SK-N-SH treated with all-trans-retinoic acid at 6 μM for 48 hours (cell line): ENCODE results near the gene HTR7.
"Not testable (repeated sequence)": the region's sequence is repeated elsewhere in the genome, so short reads cannot be mapped to it uniquely, and the experiment has no call there.

Experiments used
- ATAC-seq: fragments of 200-7000 bp; cut with Tn5 transposase; 3 replicates; pipeline ENCODE4 v1.9.1; 2020; ENCODE audit warnings: mild to moderate bottlenecking, moderate library complexity
- BACH2 ChIP-seq: fragments of 250-450 bp; sonication (Bioruptor Pico); IDR thresholded peaks from 2 replicates; pipeline ENCODE4 v1.9.0; 2021; ENCODE audit warnings: mild to moderate bottlenecking, borderline replicate concordance
- ESRRG ChIP-seq: fragments of 250-450 bp; sonication (Bioruptor Pico); IDR thresholded peaks from 2 replicates; pipeline ENCODE4 v1.6.1; 2021; ENCODE audit warnings: mild to moderate bottlenecking
- GLIS3 ChIP-seq: fragments of 250-450 bp; sonication (Bioruptor Pico); IDR thresholded peaks from 2 replicates; pipeline ENCODE4 v1.5.0; 2020; ENCODE audit warnings: mild to moderate bottlenecking, moderate library complexity
- ISL1 ChIP-seq: fragments of 250-450 bp; sonication (Bioruptor Pico); IDR thresholded peaks from 2 replicates; pipeline ENCODE4 v2.1.2; 2022; ENCODE audit warnings: mild to moderate bottlenecking, moderate library complexity
- OSR1 ChIP-seq: fragments of 250-450 bp; sonication (Bioruptor Pico); IDR thresholded peaks from 2 replicates; pipeline ENCODE4 v1.8.0; 2022; ENCODE audit warnings: moderate library complexity, mild to moderate bottlenecking, inconsistent platforms
- PPARA ChIP-seq: fragments of 250-450 bp; sonication (Bioruptor Pico); IDR thresholded peaks from 2 replicates; pipeline ENCODE4 v1.5.0; 2020; ENCODE audit warnings: mild to moderate bottlenecking, borderline replicate concordance
- RARB ChIP-seq: fragments of 250-450 bp; sonication (Bioruptor Pico); IDR thresholded peaks from 2 replicates; pipeline ENCODE4 v1.8.0; 2021; ENCODE audit warnings: mild to moderate bottlenecking, moderate library complexity
- TCF4 ChIP-seq: fragments of 250-450 bp; sonication (Bioruptor Pico); IDR thresholded peaks from 2 replicates; pipeline ENCODE4 v1.8.0; 2021; ENCODE audit warnings: mild to moderate bottlenecking, moderate library complexity, borderline replicate concordance
- TOX ChIP-seq: fragments of 250-450 bp; sonication (Bioruptor Pico); IDR thresholded peaks from 2 replicates; pipeline ENCODE4 v1.8.0; 2021; ENCODE audit warnings: mild to moderate bottlenecking, moderate library complexity, borderline replicate concordance
- ZNF565 ChIP-seq: fragments of 450-650 bp; formaldehyde crosslinking; conservative IDR thresholded peaks from 2 replicates; pipeline ENCODE4 v1.5.0; 2020; ENCODE audit warnings: low read depth, mild to moderate bottlenecking, moderate library complexity
- ZNF70 ChIP-seq: fragments of 450-650 bp; formaldehyde crosslinking; IDR thresholded peaks from 2 replicates; pipeline ENCODE4 v1.5.0; 2020; ENCODE audit warnings: mild to moderate bottlenecking, moderate library complexity
- ZNF8 ChIP-seq: fragments of 450-650 bp; formaldehyde crosslinking; IDR thresholded peaks from 2 replicates; pipeline ENCODE4 v1.5.0; 2020; ENCODE audit warnings: mild to moderate bottlenecking, moderate library complexity
- TF ChIP-seq, protein P1 (sequence below): fragments of 250-450 bp; sonication (Bioruptor Pico); IDR thresholded peaks from 2 replicates; pipeline ENCODE4 v1.5.1; 2020; ENCODE audit warnings: low read depth, mild to moderate bottlenecking, moderate library complexity
- TF ChIP-seq, protein P2 (sequence below): fragments of 250-450 bp; sonication (Bioruptor Pico); IDR thresholded peaks from 2 replicates; pipeline ENCODE4 v1.5.0; 2020; ENCODE audit warnings: mild to moderate bottlenecking, moderate library complexity
- TF ChIP-seq, protein P3 (sequence below): fragments of 250-450 bp; sonication (Bioruptor Pico); IDR thresholded peaks from 2 replicates; pipeline ENCODE4 v1.5.1; 2021; ENCODE audit warnings: mild to moderate bottlenecking, moderate library complexity
- TF ChIP-seq, protein P4 (sequence below): fragments of 250-450 bp; sonication (Bioruptor Pico); IDR thresholded peaks from 2 replicates; pipeline ENCODE4 v1.8.0; 2021; ENCODE audit warnings: low read depth, mild to moderate bottlenecking, moderate library complexity, borderline replicate concordance
- TF ChIP-seq, protein P5 (sequence below): fragments of 250-450 bp; sonication (Bioruptor Pico); IDR thresholded peaks from 2 replicates; pipeline ENCODE4 v1.8.0; 2020; ENCODE audit warnings: mild to moderate bottlenecking, moderate library complexity, borderline replicate concordance

HTR7 gene

DNA sequence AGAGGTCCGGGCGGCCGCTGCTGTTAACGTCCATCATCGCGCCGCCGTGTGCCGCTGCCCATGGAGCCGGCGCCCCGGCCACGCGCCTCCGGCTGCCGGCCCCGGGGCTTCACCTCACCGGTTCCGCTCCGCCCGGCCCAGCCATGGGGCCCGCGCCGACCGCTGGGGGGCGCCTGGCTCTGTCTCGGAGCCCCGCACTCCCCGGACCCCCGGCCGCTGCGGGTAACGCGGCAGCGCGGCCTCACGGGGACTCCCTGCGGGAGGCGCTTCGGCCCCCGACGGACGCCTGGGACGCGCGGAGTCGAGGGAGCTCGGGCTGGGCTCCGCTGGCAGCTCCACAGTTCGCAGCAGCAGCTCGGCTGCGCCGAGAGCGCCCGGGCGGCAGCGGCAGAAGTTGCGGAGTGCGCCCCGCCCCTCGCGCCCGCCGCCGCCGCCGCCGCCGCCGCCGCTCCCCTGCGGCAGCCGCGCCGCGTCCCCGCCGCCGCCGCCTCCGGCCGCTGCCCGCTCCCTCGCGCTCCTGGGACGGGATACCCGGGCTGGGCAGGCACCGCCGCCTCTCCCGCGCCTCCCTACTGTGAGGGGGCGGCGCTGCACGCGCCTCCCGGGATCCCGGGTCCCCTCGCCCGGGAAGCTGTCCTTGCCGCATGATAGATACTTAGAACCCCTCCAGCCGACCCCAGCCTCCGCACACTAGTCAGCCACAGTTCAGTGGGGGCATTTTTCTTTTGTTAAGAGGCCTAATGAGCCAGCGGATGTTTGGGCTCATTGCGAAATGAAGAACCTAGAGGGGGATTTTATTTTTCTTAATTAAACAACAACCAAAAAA lies at the start of gene HTR7:
Gene HTR7, minus strand, starts transcription at position 405 of the 826 bp plus-strand sequence. Its CDS starts 368 bp downstream, at position 37.
- ATAC-seq, result peak; percentile 81
- TF ChIP-seq OSR1, result no peak
- TF ChIP-seq PPARA (CRISPR knock-in tag), result no peak
- TF ChIP-seq, protein P1, sequence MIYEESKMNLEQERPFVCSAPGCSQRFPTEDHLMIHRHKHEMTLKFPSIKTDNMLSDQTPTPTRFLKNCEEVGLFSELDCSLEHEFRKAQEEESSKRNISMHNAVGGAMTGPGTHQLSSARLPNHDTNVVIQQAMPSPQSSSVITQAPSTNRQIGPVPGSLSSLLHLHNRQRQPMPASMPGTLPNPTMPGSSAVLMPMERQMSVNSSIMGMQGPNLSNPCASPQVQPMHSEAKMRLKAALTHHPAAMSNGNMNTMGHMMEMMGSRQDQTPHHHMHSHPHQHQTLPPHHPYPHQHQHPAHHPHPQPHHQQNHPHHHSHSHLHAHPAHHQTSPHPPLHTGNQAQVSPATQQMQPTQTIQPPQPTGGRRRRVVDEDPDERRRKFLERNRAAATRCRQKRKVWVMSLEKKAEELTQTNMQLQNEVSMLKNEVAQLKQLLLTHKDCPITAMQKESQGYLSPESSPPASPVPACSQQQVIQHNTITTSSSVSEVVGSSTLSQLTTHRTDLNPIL (CRISPR knock-in tag), result no peak
- no peak for TF ChIP-seq ESRRG (CRISPR knock-in tag)
- TF ChIP-seq, protein P2, sequence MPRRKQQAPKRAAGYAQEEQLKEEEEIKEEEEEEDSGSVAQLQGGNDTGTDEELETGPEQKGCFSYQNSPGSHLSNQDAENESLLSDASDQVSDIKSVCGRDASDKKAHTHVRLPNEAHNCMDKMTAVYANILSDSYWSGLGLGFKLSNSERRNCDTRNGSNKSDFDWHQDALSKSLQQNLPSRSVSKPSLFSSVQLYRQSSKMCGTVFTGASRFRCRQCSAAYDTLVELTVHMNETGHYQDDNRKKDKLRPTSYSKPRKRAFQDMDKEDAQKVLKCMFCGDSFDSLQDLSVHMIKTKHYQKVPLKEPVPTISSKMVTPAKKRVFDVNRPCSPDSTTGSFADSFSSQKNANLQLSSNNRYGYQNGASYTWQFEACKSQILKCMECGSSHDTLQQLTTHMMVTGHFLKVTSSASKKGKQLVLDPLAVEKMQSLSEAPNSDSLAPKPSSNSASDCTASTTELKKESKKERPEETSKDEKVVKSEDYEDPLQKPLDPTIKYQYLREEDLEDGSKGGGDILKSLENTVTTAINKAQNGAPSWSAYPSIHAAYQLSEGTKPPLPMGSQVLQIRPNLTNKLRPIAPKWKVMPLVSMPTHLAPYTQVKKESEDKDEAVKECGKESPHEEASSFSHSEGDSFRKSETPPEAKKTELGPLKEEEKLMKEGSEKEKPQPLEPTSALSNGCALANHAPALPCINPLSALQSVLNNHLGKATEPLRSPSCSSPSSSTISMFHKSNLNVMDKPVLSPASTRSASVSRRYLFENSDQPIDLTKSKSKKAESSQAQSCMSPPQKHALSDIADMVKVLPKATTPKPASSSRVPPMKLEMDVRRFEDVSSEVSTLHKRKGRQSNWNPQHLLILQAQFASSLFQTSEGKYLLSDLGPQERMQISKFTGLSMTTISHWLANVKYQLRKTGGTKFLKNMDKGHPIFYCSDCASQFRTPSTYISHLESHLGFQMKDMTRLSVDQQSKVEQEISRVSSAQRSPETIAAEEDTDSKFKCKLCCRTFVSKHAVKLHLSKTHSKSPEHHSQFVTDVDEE (CRISPR knock-in tag), result no peak
- no peak for TF ChIP-seq BACH2 (CRISPR knock-in tag)
- TF ChIP-seq ZNF565, result no peak
- TF ChIP-seq GLIS3 (CRISPR knock-in tag), result no peak
- TF ChIP-seq TOX (CRISPR knock-in tag), result no peak

DNA sequence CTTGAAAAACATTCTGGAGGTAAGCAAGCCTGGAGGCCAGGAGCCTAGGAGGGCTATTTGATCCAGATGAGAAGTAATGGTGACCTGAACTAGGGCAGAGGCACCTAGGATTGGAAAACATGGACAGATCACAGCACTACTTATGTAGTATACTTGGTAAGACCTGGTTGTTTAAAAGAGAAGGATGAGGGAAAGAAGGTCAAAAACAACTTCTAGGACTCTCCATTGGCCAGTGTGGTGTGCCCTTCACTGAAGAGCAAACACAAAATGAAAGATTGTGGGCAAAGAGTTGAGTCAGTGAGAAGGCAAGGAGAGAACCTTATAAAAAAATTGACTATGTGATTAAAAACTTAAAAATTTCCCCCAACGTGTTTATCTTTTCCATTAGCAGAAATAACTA lies 48.8 kb upstream of the HTR7 start:
- TF ChIP-seq, protein P1 (CRISPR knock-in tag), result no peak
- TF ChIP-seq ISL1 (CRISPR knock-in tag), result no peak
- TF ChIP-seq, protein P3, sequence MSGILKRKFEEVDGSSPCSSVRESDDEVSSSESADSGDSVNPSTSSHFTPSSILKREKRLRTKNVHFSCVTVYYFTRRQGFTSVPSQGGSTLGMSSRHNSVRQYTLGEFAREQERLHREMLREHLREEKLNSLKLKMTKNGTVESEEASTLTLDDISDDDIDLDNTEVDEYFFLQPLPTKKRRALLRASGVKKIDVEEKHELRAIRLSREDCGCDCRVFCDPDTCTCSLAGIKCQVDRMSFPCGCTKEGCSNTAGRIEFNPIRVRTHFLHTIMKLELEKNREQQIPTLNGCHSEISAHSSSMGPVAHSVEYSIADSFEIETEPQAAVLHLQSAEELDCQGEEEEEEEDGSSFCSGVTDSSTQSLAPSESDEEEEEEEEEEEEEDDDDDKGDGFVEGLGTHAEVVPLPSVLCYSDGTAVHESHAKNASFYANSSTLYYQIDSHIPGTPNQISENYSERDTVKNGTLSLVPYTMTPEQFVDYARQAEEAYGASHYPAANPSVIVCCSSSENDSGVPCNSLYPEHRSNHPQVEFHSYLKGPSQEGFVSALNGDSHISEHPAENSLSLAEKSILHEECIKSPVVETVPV, result no peak
- TF ChIP-seq, protein P4, sequence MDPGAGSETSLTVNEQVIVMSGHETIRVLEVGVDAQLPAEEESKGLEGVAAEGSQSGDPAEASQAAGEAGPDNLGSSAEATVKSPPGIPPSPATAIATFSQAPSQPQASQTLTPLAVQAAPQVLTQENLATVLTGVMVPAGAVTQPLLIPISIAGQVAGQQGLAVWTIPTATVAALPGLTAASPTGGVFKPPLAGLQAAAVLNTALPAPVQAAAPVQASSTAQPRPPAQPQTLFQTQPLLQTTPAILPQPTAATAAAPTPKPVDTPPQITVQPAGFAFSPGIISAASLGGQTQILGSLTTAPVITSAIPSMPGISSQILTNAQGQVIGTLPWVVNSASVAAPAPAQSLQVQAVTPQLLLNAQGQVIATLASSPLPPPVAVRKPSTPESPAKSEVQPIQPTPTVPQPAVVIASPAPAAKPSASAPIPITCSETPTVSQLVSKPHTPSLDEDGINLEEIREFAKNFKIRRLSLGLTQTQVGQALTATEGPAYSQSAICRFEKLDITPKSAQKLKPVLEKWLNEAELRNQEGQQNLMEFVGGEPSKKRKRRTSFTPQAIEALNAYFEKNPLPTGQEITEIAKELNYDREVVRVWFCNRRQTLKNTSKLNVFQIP (CRISPR knock-in tag), result no peak
- no peak for TF ChIP-seq RARB (CRISPR knock-in tag)
- TF ChIP-seq ZNF70 (CRISPR knock-in tag), result no peak
- ATAC-seq, result no peak

DNA sequence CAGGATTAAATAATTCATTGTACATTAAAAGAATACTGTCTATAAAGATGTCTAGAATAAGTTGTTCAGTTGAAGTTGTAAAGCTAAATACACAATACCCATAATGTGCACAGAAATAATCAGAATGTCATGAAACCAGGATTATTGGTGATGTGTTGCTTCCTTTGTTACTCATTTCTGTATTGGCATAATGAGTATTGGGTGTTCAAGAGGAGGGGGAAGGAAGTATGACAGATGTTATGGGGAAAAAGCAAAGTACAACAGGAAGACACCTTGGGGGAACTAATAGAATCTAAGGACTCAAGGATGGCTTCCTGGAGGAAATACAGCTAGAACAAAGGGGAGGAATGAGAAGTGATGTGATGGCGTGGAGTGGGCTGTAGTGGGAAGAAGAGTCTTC lies 48.1 kb upstream of the HTR7 start:
- TF ChIP-seq ZNF565 (no peak), PPARA (CRISPR knock-in tag) (no peak), RARB (CRISPR knock-in tag) (no peak), OSR1 (no peak), GLIS3 (CRISPR knock-in tag) (no peak), BACH2 (CRISPR knock-in tag) (no peak), TCF4 (CRISPR knock-in tag) (no peak), ZNF8 (CRISPR knock-in tag) (no peak)
- TF ChIP-seq, protein P3, result no peak
- TF ChIP-seq, protein P5, sequence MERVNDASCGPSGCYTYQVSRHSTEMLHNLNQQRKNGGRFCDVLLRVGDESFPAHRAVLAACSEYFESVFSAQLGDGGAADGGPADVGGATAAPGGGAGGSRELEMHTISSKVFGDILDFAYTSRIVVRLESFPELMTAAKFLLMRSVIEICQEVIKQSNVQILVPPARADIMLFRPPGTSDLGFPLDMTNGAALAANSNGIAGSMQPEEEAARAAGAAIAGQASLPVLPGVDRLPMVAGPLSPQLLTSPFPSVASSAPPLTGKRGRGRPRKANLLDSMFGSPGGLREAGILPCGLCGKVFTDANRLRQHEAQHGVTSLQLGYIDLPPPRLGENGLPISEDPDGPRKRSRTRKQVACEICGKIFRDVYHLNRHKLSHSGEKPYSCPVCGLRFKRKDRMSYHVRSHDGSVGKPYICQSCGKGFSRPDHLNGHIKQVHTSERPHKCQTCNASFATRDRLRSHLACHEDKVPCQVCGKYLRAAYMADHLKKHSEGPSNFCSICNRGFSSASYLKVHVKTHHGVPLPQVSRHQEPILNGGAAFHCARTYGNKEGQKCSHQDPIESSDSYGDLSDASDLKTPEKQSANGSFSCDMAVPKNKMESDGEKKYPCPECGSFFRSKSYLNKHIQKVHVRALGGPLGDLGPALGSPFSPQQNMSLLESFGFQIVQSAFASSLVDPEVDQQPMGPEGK, result no peak
- TF ChIP-seq, protein P1 (CRISPR knock-in tag), result no peak
- no peak for ATAC-seq

DNA sequence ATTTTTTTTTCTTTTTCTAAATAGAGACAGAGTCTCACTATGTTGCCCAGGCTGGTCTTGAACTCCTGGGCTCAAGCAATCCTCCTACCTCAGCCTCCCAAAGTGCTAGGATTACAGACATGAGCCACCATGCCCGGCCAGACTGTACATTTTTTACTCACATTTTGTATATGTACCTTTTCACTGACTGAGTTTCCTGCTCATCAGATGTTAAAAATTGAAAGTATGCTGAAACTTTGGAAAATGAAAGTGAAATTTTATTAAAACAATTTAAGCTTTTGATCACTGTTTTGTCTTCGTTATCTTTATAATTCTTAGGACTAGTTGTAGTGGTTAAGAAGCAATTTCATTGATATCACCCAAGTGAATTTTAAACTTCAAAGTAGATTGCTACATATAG lies 39.1 kb upstream of the HTR7 start:
- not testable (repeated sequence) for ATAC-seq
